SK-N-SH treated with all-trans-retinoic acid at 6 μM for 48 hours (cell line): Measurements from ENCODE around the gene CREB1.

Experiments used
- ARNTL ChIP-seq: fragments of 450-650 bp; formaldehyde crosslinking; IDR thresholded peaks from 2 replicates; pipeline ENCODE4 v1.5.0; 2020; ENCODE audit warnings: low read depth, mild to moderate bottlenecking, moderate library complexity, borderline replicate concordance
- CSDC2 ChIP-seq: fragments of 250-450 bp; sonication (Bioruptor Pico); IDR thresholded peaks from 2 replicates; pipeline ENCODE4 v1.5.0; 2020; ENCODE audit warnings: mild to moderate bottlenecking, moderate library complexity
- ISL1 ChIP-seq: fragments of 250-450 bp; sonication (Bioruptor Pico); IDR thresholded peaks from 2 replicates; pipeline ENCODE4 v2.1.2; 2022; ENCODE audit warnings: mild to moderate bottlenecking, moderate library complexity
- POU6F1 ChIP-seq: fragments of 250-450 bp; sonication (Bioruptor Pico); IDR thresholded peaks from 2 replicates; pipeline ENCODE4 v1.8.0; 2021; ENCODE audit warnings: low read depth, mild to moderate bottlenecking, moderate library complexity, borderline replicate concordance
- PPARA ChIP-seq: fragments of 250-450 bp; sonication (Bioruptor Pico); IDR thresholded peaks from 2 replicates; pipeline ENCODE4 v1.5.0; 2020; ENCODE audit warnings: mild to moderate bottlenecking, borderline replicate concordance
- RARB ChIP-seq: fragments of 250-450 bp; sonication (Bioruptor Pico); IDR thresholded peaks from 2 replicates; pipeline ENCODE4 v1.8.0; 2021; ENCODE audit warnings: mild to moderate bottlenecking, moderate library complexity
- SNAI2 ChIP-seq: fragments of 250-450 bp; sonication (Bioruptor Pico); IDR thresholded peaks from 2 replicates; pipeline ENCODE4 v1.5.0; 2020; ENCODE audit warnings: mild to moderate bottlenecking, moderate library complexity
- ZC3H10 ChIP-seq: fragments of 250-450 bp; sonication (Bioruptor Pico); IDR thresholded peaks from 2 replicates; pipeline ENCODE4 v1.5.1; 2021; ENCODE audit warnings: mild to moderate bottlenecking, moderate library complexity
- ZFP3 ChIP-seq: fragments of 250-450 bp; sonication (Bioruptor Pico); IDR thresholded peaks from 2 replicates; pipeline ENCODE4 v1.5.0; 2020; ENCODE audit warnings: mild to moderate bottlenecking, moderate library complexity
- ZFP30 ChIP-seq: fragments of 450-650 bp; formaldehyde crosslinking; IDR thresholded peaks from 2 replicates; pipeline ENCODE4 v1.5.0; 2022; ENCODE audit warnings: mild to moderate bottlenecking, moderate library complexity
- ZNF70 ChIP-seq: fragments of 450-650 bp; formaldehyde crosslinking; IDR thresholded peaks from 2 replicates; pipeline ENCODE4 v1.5.0; 2020; ENCODE audit warnings: mild to moderate bottlenecking, moderate library complexity
- ZNF8 ChIP-seq: fragments of 450-650 bp; formaldehyde crosslinking; IDR thresholded peaks from 2 replicates; pipeline ENCODE4 v1.5.0; 2020; ENCODE audit warnings: mild to moderate bottlenecking, moderate library complexity
- TF ChIP-seq, protein P1 (sequence below): fragments of 250-450 bp; sonication (Bioruptor Pico); IDR thresholded peaks from 2 replicates; pipeline ENCODE4 v1.8.0; 2020; ENCODE audit warnings: mild to moderate bottlenecking, moderate library complexity, borderline replicate concordance
- TF ChIP-seq, protein P2 (sequence below): fragments of 250-450 bp; sonication (Bioruptor Pico); IDR thresholded peaks from 2 replicates; pipeline ENCODE4 v1.5.1; 2020; ENCODE audit warnings: low read depth, mild to moderate bottlenecking, moderate library complexity

GRCh38 chr2:207482630-207483029 lies 47.1 kb upstream of the CREB1 start:
- TF ChIP-seq, protein P1, sequence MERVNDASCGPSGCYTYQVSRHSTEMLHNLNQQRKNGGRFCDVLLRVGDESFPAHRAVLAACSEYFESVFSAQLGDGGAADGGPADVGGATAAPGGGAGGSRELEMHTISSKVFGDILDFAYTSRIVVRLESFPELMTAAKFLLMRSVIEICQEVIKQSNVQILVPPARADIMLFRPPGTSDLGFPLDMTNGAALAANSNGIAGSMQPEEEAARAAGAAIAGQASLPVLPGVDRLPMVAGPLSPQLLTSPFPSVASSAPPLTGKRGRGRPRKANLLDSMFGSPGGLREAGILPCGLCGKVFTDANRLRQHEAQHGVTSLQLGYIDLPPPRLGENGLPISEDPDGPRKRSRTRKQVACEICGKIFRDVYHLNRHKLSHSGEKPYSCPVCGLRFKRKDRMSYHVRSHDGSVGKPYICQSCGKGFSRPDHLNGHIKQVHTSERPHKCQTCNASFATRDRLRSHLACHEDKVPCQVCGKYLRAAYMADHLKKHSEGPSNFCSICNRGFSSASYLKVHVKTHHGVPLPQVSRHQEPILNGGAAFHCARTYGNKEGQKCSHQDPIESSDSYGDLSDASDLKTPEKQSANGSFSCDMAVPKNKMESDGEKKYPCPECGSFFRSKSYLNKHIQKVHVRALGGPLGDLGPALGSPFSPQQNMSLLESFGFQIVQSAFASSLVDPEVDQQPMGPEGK (CRISPR knock-in tag) = no peak
- no peak for TF ChIP-seq SNAI2
- no peak for TF ChIP-seq RARB
- no peak for TF ChIP-seq ZNF8 (CRISPR knock-in tag)
- TF ChIP-seq CSDC2 = no peak
- TF ChIP-seq ZNF70 (CRISPR knock-in tag) = no peak
- no peak for TF ChIP-seq POU6F1 (CRISPR knock-in tag)
- TF ChIP-seq, protein P2, sequence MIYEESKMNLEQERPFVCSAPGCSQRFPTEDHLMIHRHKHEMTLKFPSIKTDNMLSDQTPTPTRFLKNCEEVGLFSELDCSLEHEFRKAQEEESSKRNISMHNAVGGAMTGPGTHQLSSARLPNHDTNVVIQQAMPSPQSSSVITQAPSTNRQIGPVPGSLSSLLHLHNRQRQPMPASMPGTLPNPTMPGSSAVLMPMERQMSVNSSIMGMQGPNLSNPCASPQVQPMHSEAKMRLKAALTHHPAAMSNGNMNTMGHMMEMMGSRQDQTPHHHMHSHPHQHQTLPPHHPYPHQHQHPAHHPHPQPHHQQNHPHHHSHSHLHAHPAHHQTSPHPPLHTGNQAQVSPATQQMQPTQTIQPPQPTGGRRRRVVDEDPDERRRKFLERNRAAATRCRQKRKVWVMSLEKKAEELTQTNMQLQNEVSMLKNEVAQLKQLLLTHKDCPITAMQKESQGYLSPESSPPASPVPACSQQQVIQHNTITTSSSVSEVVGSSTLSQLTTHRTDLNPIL (CRISPR knock-in tag) = no peak
- no peak for TF ChIP-seq PPARA (CRISPR knock-in tag)
- TF ChIP-seq ZC3H10 (CRISPR knock-in tag) = no peak
- TF ChIP-seq ZFP30 (CRISPR knock-in tag) = no peak
- TF ChIP-seq ZFP3 (CRISPR knock-in tag) = no peak
- no peak for TF ChIP-seq ISL1 (CRISPR knock-in tag)
- TF ChIP-seq ARNTL (CRISPR knock-in tag) = no peak
